ENCODE data around the gene CYBC1. TPM values are rescaled to one million over a fixed set of nuclear protein-coding genes. Genes with fewer than 3 reads are reported as not detected.

CYBC1 gene
- total and polyA plus RNA-seq, 4 donors: 23.2 to 45.6 (median 34.9) TPM

DNA sequence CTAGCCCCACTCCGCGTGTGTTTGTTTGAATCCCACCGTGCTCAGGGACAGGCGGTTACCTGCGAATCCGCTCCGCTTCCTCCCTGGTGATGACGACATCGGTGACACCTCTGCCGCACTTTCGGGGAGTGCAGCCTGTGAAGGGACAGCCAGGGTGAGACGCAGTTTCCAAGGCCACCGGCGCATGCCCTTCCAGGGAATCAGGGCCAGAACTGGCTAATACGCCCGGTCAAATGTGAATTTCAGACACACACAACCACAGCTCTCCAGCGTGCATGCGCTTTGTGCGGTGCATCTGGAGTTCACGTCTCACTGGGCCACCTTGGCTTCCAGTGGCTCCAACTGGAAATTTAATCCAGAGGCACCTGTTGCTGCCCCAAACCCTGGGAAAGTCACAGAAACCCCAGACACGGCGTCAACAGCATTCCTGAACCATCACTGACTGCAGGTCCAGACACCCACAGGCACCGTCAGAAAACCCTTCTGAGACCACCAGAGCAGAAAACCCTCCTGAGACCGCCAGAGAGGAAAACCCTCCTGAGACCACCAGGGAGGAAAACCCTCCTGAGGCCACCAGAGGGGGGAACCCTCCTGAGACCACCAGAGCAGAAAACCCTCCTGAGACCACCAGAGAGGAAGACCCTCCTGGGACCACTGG is 39.0 kb downstream of the CYBC1 start:
- H3K36me3 ChIP-seq (ENCODE audit: control insufficient read depth in 4 of 4, insufficient read depth in 3 of 4, low read depth in 1 of 4, low read length in 3 of 4): peaks cover 0 to 2% (median 0%) of the 10 kb centered on the region in 4 donors
- WGBS: 96% methylated on average over 24 of the region's 24 CpGs
- no peak overlapping the region for H3K9ac ChIP-seq (ENCODE audit: low read depth in 1 of 2, low read length in 2 of 2)
- TF ChIP-seq FOXA2 (IDR thresholded peaks at IDR 0.05): no peak
- TF ChIP-seq FOXA1 (IDR thresholded peaks at IDR 0.05): no peak
- TF ChIP-seq RAD21 (IDR thresholded peaks at IDR 0.05): no peak
- TF ChIP-seq YY1 (IDR thresholded peaks at IDR 0.05): no peak
- TF ChIP-seq, protein P1, sequence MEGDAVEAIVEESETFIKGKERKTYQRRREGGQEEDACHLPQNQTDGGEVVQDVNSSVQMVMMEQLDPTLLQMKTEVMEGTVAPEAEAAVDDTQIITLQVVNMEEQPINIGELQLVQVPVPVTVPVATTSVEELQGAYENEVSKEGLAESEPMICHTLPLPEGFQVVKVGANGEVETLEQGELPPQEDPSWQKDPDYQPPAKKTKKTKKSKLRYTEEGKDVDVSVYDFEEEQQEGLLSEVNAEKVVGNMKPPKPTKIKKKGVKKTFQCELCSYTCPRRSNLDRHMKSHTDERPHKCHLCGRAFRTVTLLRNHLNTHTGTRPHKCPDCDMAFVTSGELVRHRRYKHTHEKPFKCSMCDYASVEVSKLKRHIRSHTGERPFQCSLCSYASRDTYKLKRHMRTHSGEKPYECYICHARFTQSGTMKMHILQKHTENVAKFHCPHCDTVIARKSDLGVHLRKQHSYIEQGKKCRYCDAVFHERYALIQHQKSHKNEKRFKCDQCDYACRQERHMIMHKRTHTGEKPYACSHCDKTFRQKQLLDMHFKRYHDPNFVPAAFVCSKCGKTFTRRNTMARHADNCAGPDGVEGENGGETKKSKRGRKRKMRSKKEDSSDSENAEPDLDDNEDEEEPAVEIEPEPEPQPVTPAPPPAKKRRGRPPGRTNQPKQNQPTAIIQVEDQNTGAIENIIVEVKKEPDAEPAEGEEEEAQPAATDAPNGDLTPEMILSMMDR (IDR thresholded peaks at IDR 0.05; ENCODE audit: low read depth, low read length, missing input control): no peak
- TF ChIP-seq, protein P2, sequence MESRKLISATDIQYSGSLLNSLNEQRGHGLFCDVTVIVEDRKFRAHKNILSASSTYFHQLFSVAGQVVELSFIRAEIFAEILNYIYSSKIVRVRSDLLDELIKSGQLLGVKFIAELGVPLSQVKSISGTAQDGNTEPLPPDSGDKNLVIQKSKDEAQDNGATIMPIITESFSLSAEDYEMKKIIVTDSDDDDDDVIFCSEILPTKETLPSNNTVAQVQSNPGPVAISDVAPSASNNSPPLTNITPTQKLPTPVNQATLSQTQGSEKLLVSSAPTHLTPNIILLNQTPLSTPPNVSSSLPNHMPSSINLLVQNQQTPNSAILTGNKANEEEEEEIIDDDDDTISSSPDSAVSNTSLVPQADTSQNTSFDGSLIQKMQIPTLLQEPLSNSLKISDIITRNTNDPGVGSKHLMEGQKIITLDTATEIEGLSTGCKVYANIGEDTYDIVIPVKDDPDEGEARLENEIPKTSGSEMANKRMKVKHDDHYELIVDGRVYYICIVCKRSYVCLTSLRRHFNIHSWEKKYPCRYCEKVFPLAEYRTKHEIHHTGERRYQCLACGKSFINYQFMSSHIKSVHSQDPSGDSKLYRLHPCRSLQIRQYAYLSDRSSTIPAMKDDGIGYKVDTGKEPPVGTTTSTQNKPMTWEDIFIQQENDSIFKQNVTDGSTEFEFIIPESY (IDR thresholded peaks at IDR 0.05): no peak
- no peak for TF ChIP-seq HNF4A (conservative IDR thresholded peaks at IDR 0.05)
- TF ChIP-seq NR2F2 (IDR thresholded peaks at IDR 0.05): no peak
- TF ChIP-seq, protein P3, sequence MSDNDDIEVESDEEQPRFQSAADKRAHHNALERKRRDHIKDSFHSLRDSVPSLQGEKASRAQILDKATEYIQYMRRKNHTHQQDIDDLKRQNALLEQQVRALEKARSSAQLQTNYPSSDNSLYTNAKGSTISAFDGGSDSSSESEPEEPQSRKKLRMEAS (IDR thresholded peaks at IDR 0.05): no peak
- no peak for TF ChIP-seq SP1 (IDR thresholded peaks at IDR 0.05)
- no peak for TF ChIP-seq JUND (IDR thresholded peaks at IDR 0.05)
- no peak for TF ChIP-seq TAF1 (conservative IDR thresholded peaks at IDR 0.05)
- DNase-seq (ENCODE audit: low spot score): no peak
- H3K27me3 ChIP-seq (ENCODE audit: control insufficient read depth in 4 of 4, insufficient read depth in 4 of 4, low read length in 3 of 4): no peaks in the 10 kb centered on the region
- no peaks in the 10 kb centered on the region for H3K9me3 ChIP-seq (ENCODE audit: control insufficient read depth in 4 of 4, low read length in 3 of 4)
- peaks cover 2 to 18% (median 12%) of the 10 kb centered on the region in 4 donors for H3K4me1 ChIP-seq (ENCODE audit: control insufficient read depth in 4 of 4, insufficient read depth in 4 of 4, low read length in 3 of 4)
- no peak overlapping the region for H3K27ac ChIP-seq (ENCODE audit: low read depth in 1 of 2, low read length in 2 of 2)
- H3K4me3 ChIP-seq (ENCODE audit: low read depth in 1 of 3, low read length in 3 of 3): no peak overlapping the region

DNA sequence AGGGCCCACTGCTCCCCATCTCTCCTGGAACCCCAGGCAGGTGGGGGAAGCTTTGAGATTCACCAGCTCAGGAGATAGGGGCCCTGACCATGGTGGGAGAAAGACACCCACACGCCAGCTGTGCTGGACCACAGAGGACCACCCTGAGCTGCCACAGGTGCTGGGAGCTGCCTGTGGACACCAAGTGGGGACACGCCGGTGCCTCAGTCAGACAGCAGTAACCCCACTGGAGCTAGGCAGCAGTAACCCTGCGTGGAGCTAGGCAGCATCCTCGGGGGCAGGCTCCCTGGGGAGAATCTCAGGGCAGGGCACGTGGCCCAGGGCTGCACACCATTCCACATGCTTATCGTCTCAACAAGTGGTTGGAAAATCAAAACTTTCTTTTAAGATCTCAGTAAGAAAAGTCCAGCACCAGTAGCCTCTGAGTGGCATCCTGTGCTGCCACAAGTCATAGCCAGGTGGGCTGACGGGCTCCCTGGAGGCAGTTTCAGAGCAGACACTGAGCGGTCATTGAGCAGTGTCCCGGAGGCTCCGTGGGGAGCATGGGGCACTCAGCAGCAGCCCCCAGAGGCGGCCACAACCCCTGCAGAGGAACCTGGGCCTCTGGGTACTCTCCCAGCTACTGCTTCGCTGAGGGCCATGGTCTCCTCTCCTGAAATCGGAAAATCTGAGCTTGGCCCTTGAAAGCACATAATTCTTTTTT is 40.4 kb downstream of the CYBC1 start:
- Histone ChIP-seq H3K9me3 (ENCODE audit: control insufficient read depth in 4 of 4, low read length in 3 of 4) (no peaks in the 10 kb centered on the region), H3K36me3 (ENCODE audit: control insufficient read depth in 4 of 4, insufficient read depth in 3 of 4, low read depth in 1 of 4, low read length in 3 of 4) (peaks cover 0 to 7% (median 0%) of the 10 kb centered on the region in 4 donors)
- WGBS: 96% methylated on average over 14 of the region's 14 CpGs

More for the DNA sequence above, 40.4 kb downstream of the CYBC1 start:
- no peak overlapping the region for H3K9ac ChIP-seq (ENCODE audit: low read depth in 1 of 2, low read length in 2 of 2)
- TF ChIP-seq, protein P4, sequence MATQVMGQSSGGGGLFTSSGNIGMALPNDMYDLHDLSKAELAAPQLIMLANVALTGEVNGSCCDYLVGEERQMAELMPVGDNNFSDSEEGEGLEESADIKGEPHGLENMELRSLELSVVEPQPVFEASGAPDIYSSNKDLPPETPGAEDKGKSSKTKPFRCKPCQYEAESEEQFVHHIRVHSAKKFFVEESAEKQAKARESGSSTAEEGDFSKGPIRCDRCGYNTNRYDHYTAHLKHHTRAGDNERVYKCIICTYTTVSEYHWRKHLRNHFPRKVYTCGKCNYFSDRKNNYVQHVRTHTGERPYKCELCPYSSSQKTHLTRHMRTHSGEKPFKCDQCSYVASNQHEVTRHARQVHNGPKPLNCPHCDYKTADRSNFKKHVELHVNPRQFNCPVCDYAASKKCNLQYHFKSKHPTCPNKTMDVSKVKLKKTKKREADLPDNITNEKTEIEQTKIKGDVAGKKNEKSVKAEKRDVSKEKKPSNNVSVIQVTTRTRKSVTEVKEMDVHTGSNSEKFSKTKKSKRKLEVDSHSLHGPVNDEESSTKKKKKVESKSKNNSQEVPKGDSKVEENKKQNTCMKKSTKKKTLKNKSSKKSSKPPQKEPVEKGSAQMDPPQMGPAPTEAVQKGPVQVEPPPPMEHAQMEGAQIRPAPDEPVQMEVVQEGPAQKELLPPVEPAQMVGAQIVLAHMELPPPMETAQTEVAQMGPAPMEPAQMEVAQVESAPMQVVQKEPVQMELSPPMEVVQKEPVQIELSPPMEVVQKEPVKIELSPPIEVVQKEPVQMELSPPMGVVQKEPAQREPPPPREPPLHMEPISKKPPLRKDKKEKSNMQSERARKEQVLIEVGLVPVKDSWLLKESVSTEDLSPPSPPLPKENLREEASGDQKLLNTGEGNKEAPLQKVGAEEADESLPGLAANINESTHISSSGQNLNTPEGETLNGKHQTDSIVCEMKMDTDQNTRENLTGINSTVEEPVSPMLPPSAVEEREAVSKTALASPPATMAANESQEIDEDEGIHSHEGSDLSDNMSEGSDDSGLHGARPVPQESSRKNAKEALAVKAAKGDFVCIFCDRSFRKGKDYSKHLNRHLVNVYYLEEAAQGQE (IDR thresholded peaks at IDR 0.05): no peak
- no peak for TF ChIP-seq FOXA1 (IDR thresholded peaks at IDR 0.05)
- TF ChIP-seq TAF1 (conservative IDR thresholded peaks at IDR 0.05): no peak
- TF ChIP-seq, protein P2 (IDR thresholded peaks at IDR 0.05): no peak
- TF ChIP-seq SP1 (IDR thresholded peaks at IDR 0.05): no peak
- TF ChIP-seq NR2F2 (IDR thresholded peaks at IDR 0.05): no peak
- no peak for TF ChIP-seq HNF4G (IDR thresholded peaks at IDR 0.05)
- no peak for TF ChIP-seq EGR1 (IDR thresholded peaks at IDR 0.05; ENCODE audit: low read depth in 2 of 2)
- no peak for TF ChIP-seq HNF4A (conservative IDR thresholded peaks at IDR 0.05)
- no peak for TF ChIP-seq RXRA (IDR thresholded peaks at IDR 0.05)
- no peak for TF ChIP-seq YY1 (IDR thresholded peaks at IDR 0.05)
- TF ChIP-seq, protein P1 (IDR thresholded peaks at IDR 0.05; ENCODE audit: low read depth, low read length, missing input control): no peak
- TF ChIP-seq, protein P5, sequence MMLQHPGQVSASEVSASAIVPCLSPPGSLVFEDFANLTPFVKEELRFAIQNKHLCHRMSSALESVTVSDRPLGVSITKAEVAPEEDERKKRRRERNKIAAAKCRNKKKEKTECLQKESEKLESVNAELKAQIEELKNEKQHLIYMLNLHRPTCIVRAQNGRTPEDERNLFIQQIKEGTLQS (IDR thresholded peaks at IDR 0.05): no peak
- no peak overlapping the region for H3K27ac ChIP-seq (ENCODE audit: low read depth in 1 of 2, low read length in 2 of 2)
- peaks cover 2 to 18% (median 12%) of the 10 kb centered on the region in 4 donors for H3K4me1 ChIP-seq (ENCODE audit: control insufficient read depth in 4 of 4, insufficient read depth in 4 of 4, low read length in 3 of 4)
- DNase-seq (ENCODE audit: low spot score): no peak
- H3K27me3 ChIP-seq (ENCODE audit: control insufficient read depth in 4 of 4, insufficient read depth in 4 of 4, low read length in 3 of 4): no peaks in the 10 kb centered on the region
- H3K4me3 ChIP-seq (ENCODE audit: low read depth in 1 of 3, low read length in 3 of 3): no peak overlapping the region

All from liver (tissue), 9 donors.